HG03108 (cell line): ENCODE results near the gene EYA4.

Experiments
- ATAC-seq: cut with Tn5 transposase; IDR thresholded peaks from one replicate; pipeline ENCODE4 v1.9.1; 2021; ENCODE audit warnings: moderate library complexity; ENCODE audit not compliant: unreplicated experiment

EYA4 gene

GRCh38 chr6:133241086-133241900, at the start of gene EYA4:
TSS of gene EYA4 (plus strand) at chr6:133241357. CDS start at chr6:133274781, 33,424 bp downstream.
- no peak for ATAC-seq

GRCh38 chr6:133193396-133193795, 47.8 kb upstream of the EYA4 start:
- no peak for ATAC-seq

- ATAC-seq, result no peak
Measured at GRCh38 chr6:133198725-133199124, 42.4 kb upstream of the EYA4 start.

GRCh38 chr6:133201231-133201630, 39.9 kb upstream of the EYA4 start:
- ATAC-seq, result no peak

GRCh38 chr6:133202610-133203343, 38.4 kb upstream of the EYA4 start:
- no peak for ATAC-seq

GRCh38 chr6:133203344-133203697, 37.8 kb upstream of the EYA4 start:
- no peak for ATAC-seq

GRCh38 chr6:133205304-133205703, 35.9 kb upstream of the EYA4 start:
- ATAC-seq, result no peak

- no peak for ATAC-seq
Measured at GRCh38 chr6:133206942-133207341, 34.2 kb upstream of the EYA4 start.

GRCh38 chr6:133207754-133208153, 33.4 kb upstream of the EYA4 start:
- ATAC-seq, result no peak

- ATAC-seq, result no peak
Measured at GRCh38 chr6:133208183-133208755, 32.9 kb upstream of the EYA4 start.

- no peak for ATAC-seq
Measured at GRCh38 chr6:133214267-133214666, 26.9 kb upstream of the EYA4 start.

GRCh38 chr6:133218852-133219251, 22.3 kb upstream of the EYA4 start:
- ATAC-seq, result no peak

GRCh38 chr6:133223452-133224029, 17.6 kb upstream of the EYA4 start:
- ATAC-seq, result no peak

- ATAC-seq, result no peak
Measured at GRCh38 chr6:133225560-133225959, 15.6 kb upstream of the EYA4 start.

- no peak for ATAC-seq
Measured at GRCh38 chr6:133227344-133227743, 13.8 kb upstream of the EYA4 start.

- no peak for ATAC-seq
Measured at GRCh38 chr6:133230052-133230451, 11.1 kb upstream of the EYA4 start.

GRCh38 chr6:133235221-133235620, 5.9 kb upstream of the EYA4 start:
- no peak for ATAC-seq

- ATAC-seq, result no peak
Measured at GRCh38 chr6:133236932-133237331, 4.2 kb upstream of the EYA4 start.

- no peak for ATAC-seq
Measured at GRCh38 chr6:133240511-133241085, 559 bp upstream of the EYA4 start.

GRCh38 chr6:133241901-133242636, 912 bp downstream of the EYA4 start:
- ATAC-seq, result no peak
